ENCODE data around the gene CCNI. TPM values are rescaled to one million over a fixed set of nuclear protein-coding genes. Genes with fewer than 3 reads are reported as not detected.

Gene CCNI, protein sequence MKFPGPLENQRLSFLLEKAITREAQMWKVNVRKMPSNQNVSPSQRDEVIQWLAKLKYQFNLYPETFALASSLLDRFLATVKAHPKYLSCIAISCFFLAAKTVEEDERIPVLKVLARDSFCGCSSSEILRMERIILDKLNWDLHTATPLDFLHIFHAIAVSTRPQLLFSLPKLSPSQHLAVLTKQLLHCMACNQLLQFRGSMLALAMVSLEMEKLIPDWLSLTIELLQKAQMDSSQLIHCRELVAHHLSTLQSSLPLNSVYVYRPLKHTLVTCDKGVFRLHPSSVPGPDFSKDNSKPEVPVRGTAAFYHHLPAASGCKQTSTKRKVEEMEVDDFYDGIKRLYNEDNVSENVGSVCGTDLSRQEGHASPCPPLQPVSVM
- total RNA-seq: 228 and 232 TPM in 2 replicates

GRCh38 chr4:77075869-77076799 is at the start of gene CCNI:
Gene CCNI (minus strand): TSS chr4:77075989. CDS start chr4:77066362, 9,627 bp downstream.

Other genes with a start within 250 kb of the CCNI start
- 0.03 TPM in 1 of 2 replicates, not detected in the other for gene SOWAHB, start 177.8 kb downstream of the CCNI start, total RNA-seq
- 122 and 211 TPM in 2 replicates for gene SEPTIN11, start 126.2 kb downstream of the CCNI start, total RNA-seq
- 33.4 and 38.6 TPM in 2 replicates for gene CCNG2, start 81.2 kb upstream of the CCNI start, total RNA-seq